Esophagus squamous epithelium (tissue), 5 donors: ENCODE results near the gene CD47. TPM values are rescaled to one million over a fixed set of nuclear protein-coding genes. Genes with fewer than 3 reads are reported as not detected.

Experiments
- DNase-seq: peaks from one replicate; lab custom pipeline; 2025; lab: John Stamatoyannopoulos, UW
- H3K27ac ChIP-seq, 4 donors: fragments of 200-600 bp; sonication (generic); one replicate each; pipeline ENCODE4 v1.5.1; 2016 to 2019; ENCODE audit warnings: mild to moderate bottlenecking in 1 of 4
- H3K27me3 ChIP-seq, 4 donors: fragments of 200-600 bp; sonication (generic); 1 replicate in 3 of 4; 2 replicates in 1 of 4; pipeline versions ENCODE4 v1.5.1 to v1.6.0; 2017 to 2021; ENCODE audit warnings: antibody characterized with exemption in 1 of 4
- H3K36me3 ChIP-seq, 3 donors: fragments of 200-600 bp; sonication (generic); one replicate each; pipeline ENCODE4 v1.5.1; 2016 to 2019
- H3K4me1 ChIP-seq, 3 donors: fragments of 200-600 bp; sonication (generic); one replicate each; pipeline ENCODE4 v1.5.1; 2017 to 2019
- H3K4me3 ChIP-seq, 4 donors: fragments of 200-600 bp; sonication (generic); 1 replicate in 3 of 4; 2 replicates in 1 of 4; pipeline ENCODE4 v1.5.1; 2016 to 2019; ENCODE audit warnings: mild to moderate bottlenecking in 2 of 4, moderate library complexity in 1 of 4
- H3K9me3 ChIP-seq, 3 donors: fragments of 200-600 bp; sonication (generic); one replicate each; pipeline ENCODE4 v1.5.1; 2016 to 2019
- POLR2A ChIP-seq, 4 donors: fragments of 450-650 bp; IDR thresholded peaks; one replicate each; pipeline ENCODE4 v1.6.1; 2017; ENCODE audit warnings: antibody characterized with exemption in 4 of 4, mild to moderate bottlenecking in 4 of 4, moderate library complexity in 3 of 4
- WGBS, 2 donors: methylation state at CpG; one replicate each; pipeline ENCODE4 v1.1.5; 2018; 5-methylcytosine and 5-hydroxymethylcytosine counted together
- intact Hi-C: fragments of 100-400 bp; cut with DNase I; formaldehyde crosslinking; loops from one replicate; pipeline ENCODE4 v1.15.0; 2022
- total RNA-seq, 4 donors: library from RNA; depleted of rRNA; stranded (reverse); fragments of >200 nt; gene quantifications; one replicate each; pipeline ENCODE4 v1.1.0, GENCODE V29; 2016
- TF ChIP-seq, protein P1 (sequence below), 6 experiments: fragments of 450-650 bp in 4 of 6; fragments of 200-600 bp in 2 of 6; sonication (generic) in 2 of 6; IDR thresholded peaks; one replicate each; pipeline ENCODE4 v1.5.1; 2016 to 2019; ENCODE audit warnings: antibody characterized with exemption in 6 of 6, mild to moderate bottlenecking in 4 of 6, moderate library complexity in 4 of 6
- donor health status: DM: yes; HTN: yes; CAD: no.

The CD47 gene
- total RNA-seq, 4 donors from 2014 or later = 79.0 to 177 (median 115) TPM

DNA sequence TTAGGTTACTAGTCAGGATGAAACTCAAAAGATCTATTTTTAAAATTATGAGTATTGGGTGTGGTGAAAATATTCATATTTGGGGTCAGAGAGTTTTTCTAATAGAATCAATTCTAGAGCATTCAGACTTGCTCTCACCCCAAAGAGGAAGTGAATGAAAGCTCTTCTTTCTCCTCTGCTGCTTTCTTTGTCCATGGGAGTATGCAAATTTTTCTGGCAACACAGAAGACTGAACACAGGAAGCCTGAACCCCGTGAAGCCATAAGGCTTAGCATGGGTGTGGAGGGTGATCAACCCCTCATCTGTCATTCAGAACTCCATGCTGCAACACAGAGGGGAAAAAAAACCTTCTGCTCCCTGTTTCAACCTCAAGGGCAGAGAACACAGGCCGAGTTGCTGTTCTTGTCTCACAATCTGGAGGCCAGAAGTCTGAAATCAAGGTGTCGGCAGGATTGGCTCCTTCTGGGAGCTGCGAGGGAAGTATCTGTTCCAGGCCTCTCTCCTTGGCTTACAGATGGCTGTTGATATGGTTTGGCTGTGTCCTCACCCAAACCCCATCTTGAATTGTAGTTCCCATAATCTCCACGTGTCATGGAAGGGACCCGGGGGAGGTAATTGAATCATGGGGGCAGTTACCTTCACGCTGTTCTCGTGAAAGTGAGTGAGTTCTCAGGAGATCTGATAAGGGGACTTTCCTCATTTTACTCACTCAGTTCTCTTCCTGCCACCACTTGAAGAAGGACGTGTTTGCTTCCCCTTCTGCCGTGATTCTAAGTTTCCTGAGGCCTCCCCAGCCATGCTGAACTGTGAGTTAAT, 33.7 kb upstream of the CD47 start:
- TF ChIP-seq, protein P1, sequence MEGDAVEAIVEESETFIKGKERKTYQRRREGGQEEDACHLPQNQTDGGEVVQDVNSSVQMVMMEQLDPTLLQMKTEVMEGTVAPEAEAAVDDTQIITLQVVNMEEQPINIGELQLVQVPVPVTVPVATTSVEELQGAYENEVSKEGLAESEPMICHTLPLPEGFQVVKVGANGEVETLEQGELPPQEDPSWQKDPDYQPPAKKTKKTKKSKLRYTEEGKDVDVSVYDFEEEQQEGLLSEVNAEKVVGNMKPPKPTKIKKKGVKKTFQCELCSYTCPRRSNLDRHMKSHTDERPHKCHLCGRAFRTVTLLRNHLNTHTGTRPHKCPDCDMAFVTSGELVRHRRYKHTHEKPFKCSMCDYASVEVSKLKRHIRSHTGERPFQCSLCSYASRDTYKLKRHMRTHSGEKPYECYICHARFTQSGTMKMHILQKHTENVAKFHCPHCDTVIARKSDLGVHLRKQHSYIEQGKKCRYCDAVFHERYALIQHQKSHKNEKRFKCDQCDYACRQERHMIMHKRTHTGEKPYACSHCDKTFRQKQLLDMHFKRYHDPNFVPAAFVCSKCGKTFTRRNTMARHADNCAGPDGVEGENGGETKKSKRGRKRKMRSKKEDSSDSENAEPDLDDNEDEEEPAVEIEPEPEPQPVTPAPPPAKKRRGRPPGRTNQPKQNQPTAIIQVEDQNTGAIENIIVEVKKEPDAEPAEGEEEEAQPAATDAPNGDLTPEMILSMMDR (IDR thresholded peaks at IDR 0.05) = no peak
- peak in 1 of 4 donors; percentile 55 for TF ChIP-seq POLR2A (IDR thresholded peaks at IDR 0.05)
- H3K27me3 ChIP-seq = no peaks in the 10 kb centered on the region
- no peaks in the 10 kb centered on the region for H3K9me3 ChIP-seq
- intact Hi-C loops = no loop called here
- DNase-seq = no peak
- peak overlapping the region in 1 of 4 donors; percentile 19 for H3K4me3 ChIP-seq
- peaks cover 10 to 33% (median 17%) of the 10 kb centered on the region in 3 donors for H3K4me1 ChIP-seq
- no peaks in the 10 kb centered on the region for H3K36me3 ChIP-seq
- WGBS, 2 donors = 27 to 62% methylated on average over 8 to 10 of the region's 10 CpGs
- H3K27ac ChIP-seq = peak overlapping the region; percentile 40 to 73 (median 64)

DNA sequence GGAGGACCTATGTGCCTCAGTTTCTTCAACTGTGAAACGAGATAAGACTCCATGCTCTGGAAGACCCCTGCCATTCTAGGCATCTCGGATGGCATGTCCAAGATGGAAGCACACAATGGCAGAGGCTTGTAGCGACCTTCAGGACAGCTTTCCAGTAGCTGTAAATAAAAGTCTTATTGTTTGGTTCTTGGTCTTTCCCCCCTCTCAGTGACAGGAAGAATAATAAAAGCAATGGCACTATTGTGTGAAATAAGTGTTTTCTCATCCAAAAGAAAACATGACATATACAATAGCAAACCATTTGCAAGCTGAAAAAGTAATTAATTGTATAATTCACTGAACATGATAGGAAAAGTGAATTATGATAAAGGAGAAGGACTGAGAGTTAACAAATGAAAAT, 32.5 kb upstream of the CD47 start:
- TF ChIP-seq, protein P1 (IDR thresholded peaks at IDR 0.05) = no peak
- no peak for TF ChIP-seq POLR2A (IDR thresholded peaks at IDR 0.05)
- Histone ChIP-seq H3K27me3 (no peaks in the 10 kb centered on the region), H3K4me1 (peaks cover 10 to 33% (median 17%) of the 10 kb centered on the region in 3 donors), H3K27ac (no peak overlapping the region), H3K36me3 (no peaks in the 10 kb centered on the region), H3K9me3 (no peaks in the 10 kb centered on the region), H3K4me3 (no peak overlapping the region)
- WGBS, 2 donors = 65 to 66% methylated on average over 3 of the region's 3 CpGs
- intact Hi-C loops = no loop called here
- no peak for DNase-seq

DNA sequence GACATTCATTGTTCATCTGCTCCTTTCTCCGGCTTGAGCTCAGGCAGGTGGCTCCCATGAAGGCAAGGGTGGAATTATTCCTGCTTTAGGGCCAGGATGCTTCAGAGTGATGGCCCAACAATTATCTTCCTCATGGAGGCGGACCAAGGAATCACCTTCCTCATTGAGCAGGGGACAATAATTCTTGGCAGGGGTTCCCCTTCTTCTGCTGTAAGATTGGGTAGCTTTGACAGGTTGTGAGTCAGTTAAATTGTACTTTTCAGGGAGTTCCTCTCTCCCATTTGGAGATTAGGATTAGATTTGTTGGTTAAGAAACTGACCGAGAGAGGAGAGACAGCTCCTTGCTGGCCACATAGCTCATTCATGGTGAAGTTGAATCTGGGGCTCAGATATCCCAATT, 31.4 kb upstream of the CD47 start:
- no peaks in the 10 kb centered on the region for H3K36me3 ChIP-seq
- no peak for TF ChIP-seq POLR2A (IDR thresholded peaks at IDR 0.05)
- TF ChIP-seq, protein P1 (IDR thresholded peaks at IDR 0.05) = no peak

DNA sequence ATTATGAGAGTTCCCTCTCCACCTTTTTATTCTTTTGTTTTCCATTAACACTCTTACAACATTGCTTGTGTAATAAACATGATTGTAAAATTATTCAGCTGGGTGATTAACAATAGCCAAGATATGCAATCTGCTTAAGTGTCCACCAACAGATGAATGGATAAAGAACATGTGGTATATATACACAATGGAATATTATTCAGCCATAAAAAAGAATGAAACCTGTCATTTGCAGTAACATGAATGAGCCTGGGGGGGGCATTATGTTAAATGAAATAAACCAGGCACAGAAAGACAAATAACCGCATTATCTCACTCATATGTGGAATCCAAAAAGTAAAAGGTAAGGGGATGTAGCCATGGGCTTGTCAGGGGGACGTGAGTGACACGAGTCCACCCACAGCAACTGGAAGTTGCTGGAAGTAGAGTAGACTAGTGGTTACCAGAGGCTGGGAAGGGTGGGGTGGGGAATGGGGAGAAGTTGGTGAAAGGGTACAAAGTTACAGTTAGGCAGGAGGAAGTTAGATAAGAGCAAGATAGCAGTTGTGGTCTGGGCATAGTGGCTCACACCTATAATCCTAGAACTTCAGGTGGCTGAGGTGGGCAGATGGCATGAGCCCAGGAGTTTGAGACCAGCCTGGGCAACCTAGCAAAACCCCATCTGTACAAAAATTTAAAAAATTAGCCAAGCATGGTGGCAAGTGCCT, 28.7 kb upstream of the CD47 start:
- no peak overlapping the region for H3K27ac ChIP-seq
- no peaks in the 10 kb centered on the region for H3K9me3 ChIP-seq
- peaks cover 3 to 24% (median 5%) of the 10 kb centered on the region in 3 donors for H3K4me1 ChIP-seq
- no peaks in the 10 kb centered on the region for H3K36me3 ChIP-seq
- no peak overlapping the region for H3K4me3 ChIP-seq
- intact Hi-C loops = no loop called here
- TF ChIP-seq POLR2A (IDR thresholded peaks at IDR 0.05) = no peak
- TF ChIP-seq, protein P1 (IDR thresholded peaks at IDR 0.05) = no peak
- H3K27me3 ChIP-seq = no peaks in the 10 kb centered on the region
- no peak for DNase-seq
- WGBS, 2 donors = 68 to 69% methylated on average over 3 of the region's 3 CpGs

More for the DNA sequence above, 31.4 kb upstream of the CD47 start:
- Histone ChIP-seq H3K4me1 (peaks cover 10 to 31% (median 13%) of the 10 kb centered on the region in 3 donors), H3K9me3 (no peaks in the 10 kb centered on the region), H3K4me3 (no peak overlapping the region), H3K27me3 (no peaks in the 10 kb centered on the region), H3K27ac (no peak overlapping the region)
- WGBS, 2 donors = 84 to 89% methylated on average over 3 of the region's 3 CpGs
- intact Hi-C loops = no loop called here
- DNase-seq = no peak
